Activated naive CD4-positive, alpha-beta T cell treated with anti-CD3 and anti-CD28 coated beads for 36 hours (primary cell): ENCODE measurements around the gene CCDC87. TPM values are rescaled to one million over a fixed set of nuclear protein-coding genes. Genes with fewer than 3 reads are reported as not detected.
"Not testable (repeated sequence)": the region's sequence is repeated elsewhere in the genome, so short reads cannot be mapped to it uniquely, and the experiment has no call there.

Experiments
- CTCF ChIA-PET: fragments of 350-600 bp; sonication (Branson Sonifier 250); formaldehyde crosslinking; loops from one replicate; lab custom pipeline; 2021; ENCODE audit warnings: antibody characterized with exemption; lab: Charles Lee
- DNase-seq: peaks from one replicate; pipeline ENCODE4 v3.0.0-alpha.2; 2020
- H3K27ac Mint-ChIP-seq: one replicate; pipeline ENCODE4 v1.8.0; 2021; ENCODE audit warnings: mild to moderate bottlenecking, mixed read lengths
- H3K27me3 Mint-ChIP-seq: one replicate; pipeline ENCODE4 v1.8.0; 2021; ENCODE audit warnings: low read depth, mixed read lengths
- H3K36me3 Mint-ChIP-seq: one replicate; pipeline ENCODE4 v1.8.0; 2021; ENCODE audit warnings: low read depth, mixed read lengths
- H3K4me1 Mint-ChIP-seq: one replicate; pipeline ENCODE4 v1.8.0; 2021; ENCODE audit warnings: low read depth, mixed read lengths
- H3K4me3 Mint-ChIP-seq: one replicate; pipeline ENCODE4 v1.8.0; 2021; ENCODE audit warnings: mild to moderate bottlenecking, moderate library complexity, mixed read lengths
- H3K9me3 Mint-ChIP-seq: one replicate; pipeline ENCODE4 v1.8.0; 2021; ENCODE audit warnings: mixed read lengths
- intact Hi-C: fragments of 100-400 bp; cut with micrococcal nuclease; formaldehyde crosslinking; loops from one replicate; pipeline ENCODE4 v1.15.1; 2023
- total RNA-seq, 2 experiments: library from RNA; stranded (reverse); gene quantifications; one replicate each; pipeline ENCODE4 v1.2.3, GENCODE V29; 2021

The CCDC87 gene
- total RNA-seq, 2 experiments from 2014 or later: 0.07 to 0.12 TPM

DNA sequence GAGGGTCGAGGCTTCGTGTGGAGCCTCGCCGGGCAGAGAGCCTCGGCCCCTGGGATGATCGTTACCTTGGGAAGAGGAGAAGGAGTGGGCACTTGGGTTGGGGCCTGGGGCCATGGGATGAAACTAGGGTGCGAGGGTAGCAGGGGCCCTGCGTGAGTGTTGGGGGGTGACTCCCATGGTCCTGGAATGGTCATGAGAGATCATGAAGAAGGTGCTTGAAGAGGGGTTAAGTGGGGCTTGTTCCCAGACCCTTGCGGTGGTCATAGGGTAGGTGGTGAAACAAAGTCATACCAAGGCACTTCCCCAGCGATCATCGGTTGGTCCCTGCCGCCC lies 406 bp upstream of the CCDC87 start:
- H3K4me1 Mint-ChIP-seq: peaks cover 30% of the 10 kb centered on the region
- no peaks in the 10 kb centered on the region for H3K9me3 Mint-ChIP-seq
- no peaks in the 10 kb centered on the region for H3K27me3 Mint-ChIP-seq
- H3K36me3 Mint-ChIP-seq: peaks cover 5% of the 10 kb centered on the region
- no peak for DNase-seq
- peak overlapping the region; percentile 100 for H3K4me3 Mint-ChIP-seq
- CTCF ChIA-PET: interaction anchor here (1.3 to 2.0 kb wide), 5 partner anchors 12 to 100 kb away, joined by 3 to 8 read pairs (median 4); partner anchors contain the start of genes RBM4 and RBM4B
- intact Hi-C loops: loop anchor here (1.0 kb wide), 3 partner anchors 23 to 85 kb away; partner anchors contain the start of genes RBM14 and RBM4
- peak overlapping the region; percentile 98 for H3K27ac Mint-ChIP-seq

DNA sequence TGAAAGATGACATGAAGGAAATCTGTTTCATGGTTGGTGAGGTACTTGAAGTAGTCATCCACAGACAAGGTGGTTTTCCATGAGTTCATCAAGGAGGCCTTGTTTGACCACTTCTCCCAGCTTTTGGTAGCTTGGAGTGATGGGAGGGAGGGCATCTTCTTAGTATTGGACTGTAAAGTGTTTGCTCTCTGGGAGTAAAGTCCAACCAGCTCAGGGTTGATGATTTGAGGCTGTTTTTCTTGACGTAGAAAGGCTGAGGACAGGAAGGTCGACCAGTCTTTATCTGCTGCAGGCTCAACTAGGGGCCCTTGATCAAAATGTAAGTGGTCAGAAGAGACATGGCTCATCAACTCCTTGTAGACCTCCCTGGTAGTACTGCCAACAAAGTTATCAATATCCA lies 1.7 kb downstream of the CCDC87 start:
- H3K9me3 Mint-ChIP-seq: no peaks in the 10 kb centered on the region
- no peak overlapping the region for H3K4me3 Mint-ChIP-seq
- H3K36me3 Mint-ChIP-seq: peaks cover 5% of the 10 kb centered on the region
- CTCF ChIA-PET: interaction anchor here (1.3 to 2.0 kb wide), 3 partner anchors 10 to 86 kb away, joined by 4 to 8 read pairs (median 5); partner anchors contain the start of gene RBM4B
- intact Hi-C loops: no loop called here
- H3K27me3 Mint-ChIP-seq: no peaks in the 10 kb centered on the region
- H3K4me1 Mint-ChIP-seq: peaks cover 28% of the 10 kb centered on the region
- DNase-seq: no peak
- no peak overlapping the region for H3K27ac Mint-ChIP-seq

- H3K9me3 Mint-ChIP-seq: no peaks in the 10 kb centered on the region
- no peaks in the 10 kb centered on the region for H3K27me3 Mint-ChIP-seq
- DNase-seq: no peak
- peaks cover 5% of the 10 kb centered on the region for H3K36me3 Mint-ChIP-seq
- intact Hi-C loops: no loop called here
- no peak overlapping the region for H3K27ac Mint-ChIP-seq
- CTCF ChIA-PET: interaction anchor here (0.6 to 1.7 kb wide), 6 partner anchors 12 to 189 kb away, joined by 3 to 6 read pairs (median 4); partner anchors contain the start of gene RBM4B
- H3K4me1 Mint-ChIP-seq: peaks cover 21% of the 10 kb centered on the region
- H3K4me3 Mint-ChIP-seq: no peak overlapping the region
These were observed 2.7 kb downstream of the CCDC87 start for GRCh38 chr11:66589996-66590675.

DNA sequence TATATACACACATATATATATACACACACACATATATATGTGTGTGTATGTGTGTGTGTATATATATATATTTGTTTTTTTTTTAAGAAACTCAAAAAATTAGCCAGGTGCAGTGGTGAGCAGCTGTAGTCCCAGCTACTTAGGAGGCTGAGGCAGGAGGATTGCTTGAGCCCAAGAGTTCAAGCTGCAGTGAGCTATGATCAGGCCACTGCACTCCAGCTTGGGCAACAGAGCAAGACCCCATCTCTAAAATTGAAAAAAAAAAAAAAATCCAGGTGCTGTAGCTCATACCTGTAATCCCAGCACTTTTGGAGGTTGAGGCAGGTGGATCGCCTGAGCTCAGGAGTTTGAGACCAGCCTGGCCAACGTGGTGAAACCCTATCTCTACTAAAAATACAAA lies 3.5 kb downstream of the CCDC87 start:
- H3K27me3 Mint-ChIP-seq, H3K4me3 Mint-ChIP-seq, H3K27ac Mint-ChIP-seq, intact Hi-C loops, H3K36me3 Mint-ChIP-seq, H3K9me3 Mint-ChIP-seq, DNase-seq: not testable (repeated sequence)
- CTCF ChIA-PET: interaction anchor here (0.6 to 0.8 kb wide), 3 partner anchors 14 to 63 kb away, joined by 3 to 5 read pairs (median 3); no protein-coding TSS in a partner anchor
- peaks cover 15% of the 10 kb centered on the region for H3K4me1 Mint-ChIP-seq

- Mint-ChIP-seq H3K4me3 (no peak overlapping the region), H3K27me3 (no peaks in the 10 kb centered on the region), H3K4me1 (peaks cover under 1% of the 10 kb centered on the region), H3K9me3 (peaks cover 5% of the 10 kb centered on the region), H3K27ac (no peak overlapping the region), H3K36me3 (no peaks in the 10 kb centered on the region)
- DNase-seq: no peak
- CTCF ChIA-PET: interaction anchor here (1.1 kb wide), 1 partner anchor 9 kb away, joined by 4 read pairs; no protein-coding TSS in a partner anchor
- intact Hi-C loops: no loop called here
These were observed 6.7 kb downstream of the CCDC87 start for GRCh38 chr11:66586136-66586535.

DNA sequence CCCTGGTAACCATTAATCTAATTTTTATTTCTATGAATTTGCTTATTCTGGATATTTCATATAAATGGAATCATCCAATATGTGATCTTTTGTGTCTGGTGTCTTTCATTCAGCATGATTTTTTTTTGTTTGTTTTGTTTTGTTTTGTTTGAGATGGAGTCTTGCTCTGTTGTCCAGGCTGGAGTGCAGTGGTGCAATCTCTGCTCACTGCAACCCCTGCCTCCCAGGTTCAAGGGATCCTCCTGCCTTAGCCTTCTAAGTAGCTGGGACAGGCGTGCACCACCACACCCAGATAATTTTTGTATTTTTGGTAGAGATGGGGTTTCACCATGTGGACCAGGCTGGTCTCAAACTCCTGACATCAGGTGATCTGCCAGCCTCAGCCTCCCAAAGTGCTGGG lies 7.4 kb downstream of the CCDC87 start:
- H3K27me3 Mint-ChIP-seq, H3K9me3 Mint-ChIP-seq, H3K4me1 Mint-ChIP-seq, H3K27ac Mint-ChIP-seq, intact Hi-C loops, H3K4me3 Mint-ChIP-seq, DNase-seq, H3K36me3 Mint-ChIP-seq: not testable (repeated sequence)
- CTCF ChIA-PET: interaction anchor here (0.6 to 1.1 kb wide), 2 partner anchors 8 to 95 kb away, joined by 3 to 4 read pairs; no protein-coding TSS in a partner anchor

DNA sequence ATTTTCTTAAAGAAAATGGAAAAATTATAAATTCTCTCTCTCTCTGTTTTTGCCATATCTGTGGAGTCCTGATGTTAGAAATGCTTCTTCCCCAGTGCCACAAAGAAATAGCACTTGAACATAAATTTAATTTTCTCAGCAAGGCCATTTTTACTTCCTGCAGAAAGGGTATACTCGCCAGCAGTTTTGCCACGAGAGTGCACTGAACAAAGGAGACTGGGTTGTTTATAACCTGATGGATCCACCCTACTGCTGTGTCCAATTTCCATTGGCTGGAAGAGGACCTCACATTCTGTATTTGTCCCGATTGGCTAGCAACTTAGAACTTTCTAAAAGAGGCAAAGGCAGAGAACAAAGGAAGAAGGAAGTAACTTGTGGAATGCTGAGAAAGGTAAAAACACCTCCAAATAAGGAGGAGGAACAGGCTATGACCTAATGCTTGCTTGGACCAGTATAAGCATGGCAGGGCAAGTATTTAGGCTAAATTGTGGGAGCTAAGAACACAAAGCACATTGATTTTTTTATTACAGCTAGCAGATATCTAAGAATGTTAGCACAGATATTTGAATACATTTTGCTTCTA lies 10.2 kb downstream of the CCDC87 start:
- H3K4me3 Mint-ChIP-seq, intact Hi-C loops, H3K27me3 Mint-ChIP-seq, H3K36me3 Mint-ChIP-seq, H3K27ac Mint-ChIP-seq, H3K9me3 Mint-ChIP-seq, DNase-seq: not testable (repeated sequence)
- H3K4me1 Mint-ChIP-seq: peaks cover 14% of the 10 kb centered on the region
- CTCF ChIA-PET: interaction anchor here (2.2 kb wide), 1 partner anchor 96 kb away, joined by 9 read pairs; the partner anchor contains the start of gene RBM4B

DNA sequence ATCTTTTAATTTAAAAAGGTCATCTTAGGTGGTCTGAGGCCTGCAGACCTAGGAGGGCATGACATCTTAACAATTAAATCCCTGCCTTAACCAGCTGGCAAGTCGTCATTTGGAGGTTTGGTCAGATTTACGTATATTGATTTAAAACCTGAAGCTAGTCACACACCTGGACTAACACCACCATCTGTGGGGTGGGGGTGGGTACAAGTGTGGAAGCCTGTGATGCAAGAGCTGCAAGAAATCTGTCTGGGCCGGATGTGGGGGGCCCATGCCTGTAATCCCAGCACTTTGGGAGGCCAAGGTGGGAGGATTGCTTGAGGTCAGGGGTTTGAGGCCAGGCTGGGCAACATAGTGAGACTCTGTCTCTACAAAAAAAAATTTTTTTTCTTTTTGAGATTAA lies 11.6 kb downstream of the CCDC87 start:
- no peak for DNase-seq
- no peak overlapping the region for H3K4me3 Mint-ChIP-seq
- no peaks in the 10 kb centered on the region for H3K36me3 Mint-ChIP-seq
- H3K9me3 Mint-ChIP-seq: peaks cover 5% of the 10 kb centered on the region
- H3K27ac Mint-ChIP-seq: no peak overlapping the region
- intact Hi-C loops: no loop called here
- CTCF ChIA-PET: interaction anchor here (1.0 to 5.6 kb wide), 6 partner anchors 11 to 193 kb away, joined by 3 to 95 read pairs (median 4); partner anchors contain the start of genes CCDC87, CCS, RBM4 and RBM4B
- peaks cover 14% of the 10 kb centered on the region for H3K4me1 Mint-ChIP-seq
- H3K27me3 Mint-ChIP-seq: no peaks in the 10 kb centered on the region

- peaks cover 5% of the 10 kb centered on the region for H3K9me3 Mint-ChIP-seq
- DNase-seq: no peak
- H3K36me3 Mint-ChIP-seq: no peaks in the 10 kb centered on the region
- CTCF ChIA-PET: interaction anchor here (0.7 to 5.6 kb wide), 8 partner anchors 11 to 192 kb away, joined by 3 to 95 read pairs (median 4); partner anchors contain the start of genes CCDC87, CCS, RBM4 and RBM4B
- intact Hi-C loops: no loop called here
- no peak overlapping the region for H3K27ac Mint-ChIP-seq
- no peak overlapping the region for H3K4me3 Mint-ChIP-seq
- H3K4me1 Mint-ChIP-seq: peaks cover 14% of the 10 kb centered on the region
- H3K27me3 Mint-ChIP-seq: no peaks in the 10 kb centered on the region
These were observed 12.1 kb downstream of the CCDC87 start for GRCh38 chr11:66580803-66581202.

DNA sequence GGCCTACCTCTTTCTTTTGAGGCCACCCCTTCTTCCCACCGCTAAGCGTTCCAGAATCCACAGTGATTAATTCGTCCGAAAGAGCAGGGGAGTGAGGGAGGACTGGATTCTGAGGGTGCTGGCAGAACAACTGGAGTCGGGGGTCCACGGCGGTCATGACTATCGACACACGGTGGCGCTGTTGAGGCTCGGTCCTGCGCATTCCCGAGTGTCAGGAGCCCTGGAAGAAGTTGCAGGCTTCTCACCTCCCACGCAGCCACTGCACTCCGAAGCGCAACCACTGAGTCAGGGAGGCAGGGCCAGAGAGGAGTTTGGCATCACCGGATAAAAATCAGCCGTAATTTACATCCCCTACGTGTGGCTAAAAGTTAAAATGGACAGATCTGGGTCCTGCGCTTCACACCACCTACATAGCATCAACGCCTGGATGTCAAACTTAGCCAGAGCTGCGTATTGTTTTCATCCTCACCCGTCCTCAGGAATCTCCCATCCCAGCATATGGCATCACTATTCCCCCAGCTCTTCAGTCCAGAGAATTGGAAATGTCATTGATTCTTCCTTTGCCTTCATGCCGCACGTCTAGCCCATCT lies 13.8 kb downstream of the CCDC87 start:
- DNase-seq: peak; percentile 89
- intact Hi-C loops: loop anchor here (1.0 to 2.0 kb wide), 2 partner anchors 99 to 256 kb away; no protein-coding TSS in a partner anchor
- Mint-ChIP-seq H3K27me3 (no peaks in the 10 kb centered on the region), H3K9me3 (peaks cover 5% of the 10 kb centered on the region), H3K36me3 (no peaks in the 10 kb centered on the region), H3K4me1 (peaks cover 14% of the 10 kb centered on the region), H3K4me3 (no peak overlapping the region), H3K27ac (no peak overlapping the region)
- CTCF ChIA-PET: interaction anchor here (1.0 to 5.6 kb wide), 4 partner anchors 16 to 193 kb away, joined by 3 to 95 read pairs (median 6); partner anchors contain the start of gene RBM4B

- Mint-ChIP-seq H3K9me3 (no peaks in the 10 kb centered on the region), H3K27ac (no peak overlapping the region), H3K27me3 (no peaks in the 10 kb centered on the region), H3K36me3 (no peaks in the 10 kb centered on the region), H3K4me3 (no peak overlapping the region), H3K4me1 (peaks cover 8% of the 10 kb centered on the region)
- no peak for DNase-seq
- intact Hi-C loops: no loop called here
- CTCF ChIA-PET: interaction anchor here (0.5 to 1.4 kb wide), 3 partner anchors 108 to 603 kb away, joined by 3 to 4 read pairs (median 3); no protein-coding TSS in a partner anchor
These were observed 22.0 kb downstream of the CCDC87 start for GRCh38 chr11:66570850-66571180.
